GM12878 (cell line): Measurements from ENCODE around the gene CCDC12. TPM values are rescaled to one million over a fixed set of nuclear protein-coding genes. Genes with fewer than 3 reads are reported as not detected.

Experiments used
- ATF2 ChIP-seq: IDR thresholded peaks from 2 replicates; pipeline ENCODE4 v1.6.1; 2012; ENCODE audit warnings: low read length, inconsistent platforms
- BACH1 ChIP-seq: fragments of 450-650 bp; IDR thresholded peaks from 2 replicates; pipeline ENCODE4 v1.6.1; 2017; ENCODE audit warnings: mild to moderate bottlenecking, borderline replicate concordance
- CBFB ChIP-seq: IDR thresholded peaks from 2 replicates; pipeline ENCODE4 v1.6.1; 2016; ENCODE audit warnings: antibody characterized with exemption, low read depth
- E4F1 ChIP-seq: fragments of 450-650 bp; IDR thresholded peaks from 2 replicates; pipeline ENCODE4 v1.6.1; 2018; ENCODE audit warnings: borderline replicate concordance, mild to moderate bottlenecking; ENCODE audit not compliant: partially characterized antibody
- EED ChIP-seq: sonication (generic); IDR thresholded peaks from 2 replicates; pipeline ENCODE4 v1.6.1; 2016; ENCODE audit warnings: antibody characterized with exemption, low read depth
- EP300 ChIP-seq, 2 experiments: fragments of 150-350 bp in 1 of 2; IDR thresholded peaks; 2 replicates each; pipeline ENCODE4 v1.6.1; 2011 to 2012; ENCODE audit warnings: low read depth in 2 of 2, low read length in 2 of 2, borderline replicate concordance in 1 of 2, improper control_type of control experiment in 1 of 2, inconsistent platforms in 1 of 2; ENCODE audit not compliant: control insufficient read depth in 1 of 2
- HSF1 ChIP-seq: fragments of 150-350 bp; IDR thresholded peaks from 2 replicates; pipeline ENCODE4 v1.6.1; 2014; ENCODE audit warnings: mild to moderate bottlenecking, low read depth, low read length
- IKZF1 ChIP-seq: fragments of 450-650 bp; conservative IDR thresholded peaks from 2 replicates; pipeline ENCODE4 v1.6.1; 2017; ENCODE audit warnings: antibody characterized with exemption, mild to moderate bottlenecking
- KDM1A ChIP-seq: fragments of 200-600 bp; sonication (generic); IDR thresholded peaks from 2 replicates; pipeline ENCODE4 v1.6.1; 2016; ENCODE audit warnings: borderline replicate concordance
- KLF5 ChIP-seq: fragments of 450-650 bp; IDR thresholded peaks from 2 replicates; pipeline ENCODE4 v1.6.1; 2014; ENCODE audit warnings: mild to moderate bottlenecking; ENCODE audit not compliant: partially characterized antibody
- MEF2A ChIP-seq: IDR thresholded peaks from 2 replicates; pipeline ENCODE4 v1.6.1; 2011; ENCODE audit warnings: low read depth, mild to moderate bottlenecking, low read length, moderate library complexity; ENCODE audit not compliant: insufficient read depth
- MTA2 ChIP-seq: fragments of 450-650 bp; IDR thresholded peaks from 2 replicates; pipeline ENCODE4 v1.6.1; 2016; ENCODE audit warnings: low read depth, mild to moderate bottlenecking, moderate library complexity
- MXI1 ChIP-seq: fragments of 150-350 bp; IDR thresholded peaks from 2 replicates; pipeline ENCODE4 v1.6.1; 2011; ENCODE audit warnings: low read depth, mild to moderate bottlenecking, inconsistent platforms, low read length, improper control_type of control experiment
- NKRF ChIP-seq: fragments of 450-650 bp; conservative IDR thresholded peaks from 2 replicates; pipeline ENCODE4 v1.6.1; 2017; ENCODE audit warnings: mild to moderate bottlenecking, moderate library complexity
- NR2C1 ChIP-seq: fragments of 450-650 bp; IDR thresholded peaks from 2 replicates; pipeline ENCODE4 v1.6.1; 2017; ENCODE audit warnings: antibody characterized with exemption, mild to moderate bottlenecking, moderate library complexity
- RUNX3 ChIP-seq: IDR thresholded peaks from 2 replicates; pipeline ENCODE4 v1.6.1; 2012; ENCODE audit warnings: low read length, inconsistent platforms
- SREBF1 ChIP-seq: IDR thresholded peaks from 2 replicates; pipeline ENCODE4 v1.6.1; 2012; ENCODE audit warnings: mild to moderate bottlenecking, low read length
- ZNF24 ChIP-seq: fragments of 450-650 bp; IDR thresholded peaks from 2 replicates; pipeline ENCODE4 v1.6.1; 2017; ENCODE audit warnings: antibody characterized with exemption, mild to moderate bottlenecking
- ZNF592 ChIP-seq: fragments of 450-650 bp; IDR thresholded peaks from 2 replicates; pipeline ENCODE4 v1.6.1; 2017; ENCODE audit warnings: mild to moderate bottlenecking, moderate library complexity
- polyA plus RNA-seq, 11 experiments: library from polyadenylated mRNA; depleted of rRNA in 4 of 11; unstranded in 6 of 11; stranded (reverse) in 5 of 11; fragments of >200 nt; fragmentation: Nextera tagmentation in 4 of 11; fragmentation: Illumina TruSeq in 1 of 11; extraction: Ambion mirVana in 4 of 11; extraction: Trizol in 1 of 11; gene quantifications; 1 replicate in 1 of 11; 2 replicates in 10 of 11; pipeline versions ENCODE4 v1.2.1 to v1.2.3, GENCODE V29; 2011 to 2016; ENCODE audit warnings: inconsistent platforms in 2 of 11, missing spikeins in 2 of 11, low read depth in 1 of 11
- total RNA-seq, 4 experiments: library from RNA; depleted of rRNA in 3 of 4; stranded (reverse); fragments of >200 nt in 3 of 4; fragmentation: Illumina TruSeq in 1 of 4; extraction: Trizol in 1 of 4; gene quantifications; 2 replicates each; pipeline versions ENCODE4 v1.2.1 to v1.2.3, GENCODE V29; 2013 to 2021

Gene CCDC12
- total and polyA plus RNA-seq, 10 of the 15 experiments (the other 5 are each of a cell fraction or from before 2014, with no cell fraction given): 9.2 to 91.4 (median 61.3) TPM

GRCh38 chr3:46928282-46928681 is 48.3 kb downstream of the CCDC12 start (continued):
- peak; percentile 29; the same call in 1 of the 2 replicates for TF ChIP-seq EED
- TF ChIP-seq RUNX3: peak; percentile 88
- TF ChIP-seq ATF2: peak; percentile 57; the same call in 1 of the 2 replicates
- no peak for TF ChIP-seq NR2C1
- TF ChIP-seq MEF2A: peak; percentile 38; the same call in 1 of the 2 replicates
- 0 out of 2 replicates have a peak, but pooled peaks have one; percentile 28 for TF ChIP-seq NKRF
- no peak for TF ChIP-seq KDM1A
- peak; percentile 75; the same call in 1 of the 2 replicates for TF ChIP-seq ZNF592
- TF ChIP-seq EP300 (IDR thresholded peaks at IDR 0.05; ENCODE audit: borderline replicate concordance in 1 of 2, control insufficient read depth in 1 of 2, low read depth in 2 of 2, low read length in 2 of 2): peak; percentile 39 to 86; a peak in 3 of 4 replicates
- peak; percentile 69; the same call in 1 of the 2 replicates for TF ChIP-seq ZNF24
- TF ChIP-seq IKZF1: peak; percentile 89
- 0 out of 2 replicates have a peak, but pooled peaks have one; percentile 50 for TF ChIP-seq CBFB
- no peak for TF ChIP-seq E4F1
- TF ChIP-seq KLF5: peak; percentile 86
- peak; percentile 74; the same call in 1 of the 2 replicates for TF ChIP-seq MTA2
- 0 out of 2 replicates have a peak, but pooled peaks have one; percentile 51 for TF ChIP-seq HSF1
- TF ChIP-seq MXI1: peak; percentile 59; the same call in 1 of the 2 replicates
- no peak for TF ChIP-seq BACH1
- no peak for TF ChIP-seq SREBF1
